ENCODE measurements around the gene GABRG3.

The GABRG3 gene

DNA sequence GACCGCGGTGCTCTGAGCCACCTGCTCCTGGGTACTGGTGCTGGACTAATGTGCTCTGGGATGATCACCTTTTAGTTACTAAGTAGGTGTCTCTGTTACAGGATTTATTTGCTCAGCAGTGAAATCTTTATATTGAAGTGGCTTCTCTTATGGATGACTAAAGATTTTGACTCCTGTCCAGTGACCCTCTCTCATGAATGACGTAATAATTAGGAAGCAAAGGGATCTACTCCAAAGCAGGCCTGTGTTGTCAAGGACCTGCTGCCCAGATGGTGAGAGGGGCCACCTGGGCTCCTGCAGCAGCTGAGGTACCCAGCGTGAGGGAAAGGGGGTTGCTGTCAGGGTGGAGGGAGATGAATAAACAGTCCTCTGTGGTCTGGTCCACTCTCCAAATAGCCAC, 263.6 kb downstream of the GABRG3 start:
- DNase-seq = no peak
- intact Hi-C loops (cut with DNase I) = no loop called here

- no peak for DNase-seq
- intact Hi-C loops (cut with DNase I) = no loop called here
These were observed 264.2 kb downstream of the GABRG3 start for GRCh38 chr15:27235161-27235560.

GRCh38 chr15:27235681-27236080, 264.7 kb downstream of the GABRG3 start:
- intact Hi-C loops (cut with DNase I) = no loop called here
- DNase-seq = no peak

DNA sequence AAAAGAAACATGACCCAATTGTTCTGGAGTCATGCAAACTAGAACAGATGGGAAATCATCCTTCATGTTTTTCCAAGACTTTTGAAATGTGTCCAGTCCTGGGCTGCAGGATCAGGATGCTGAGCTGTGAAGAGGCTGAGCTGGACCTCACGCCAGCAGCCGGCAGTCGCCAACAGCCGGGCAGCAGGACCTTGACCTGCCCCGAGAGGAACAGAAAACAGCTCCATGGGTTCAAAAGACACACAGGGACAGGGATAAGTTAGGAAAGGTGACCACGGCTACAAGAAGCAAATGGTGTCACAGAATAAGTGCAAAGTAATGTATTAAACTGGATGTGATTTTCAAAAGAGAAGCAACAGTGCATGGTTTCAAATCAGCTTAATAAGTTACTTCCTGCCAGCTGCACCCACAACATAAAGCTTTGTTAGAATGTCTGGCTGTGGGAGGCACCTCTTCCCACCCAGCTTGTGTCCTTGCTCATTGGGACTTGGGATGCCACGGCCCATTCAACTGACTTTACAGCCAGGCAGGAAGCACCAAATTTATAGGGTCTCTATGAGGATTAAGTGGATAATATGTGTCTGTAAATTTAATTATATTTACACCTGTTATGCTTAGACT, 266.4 kb downstream of the GABRG3 start:
- intact Hi-C loops (cut with DNase I) = no loop called here
- no peak for DNase-seq

DNA sequence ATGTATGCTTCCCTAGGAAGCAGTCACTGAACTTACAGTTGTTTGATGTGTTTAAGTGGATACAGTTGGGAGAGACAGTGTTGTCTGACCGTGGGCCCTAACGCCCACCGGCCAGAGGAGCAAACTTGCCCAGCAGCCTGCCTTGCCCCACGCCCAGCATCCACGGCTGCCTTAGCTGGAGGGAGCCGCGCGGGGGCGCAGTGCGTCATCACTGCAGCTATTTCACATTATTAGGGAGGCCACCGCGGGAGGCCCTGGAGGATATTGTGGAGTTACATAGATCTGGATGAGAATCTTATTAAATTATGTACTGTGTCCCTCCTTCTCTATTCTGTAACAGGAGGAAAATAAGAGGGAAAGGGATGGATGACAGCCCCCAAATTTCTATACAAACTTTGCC, 267.2 kb downstream of the GABRG3 start:
- intact Hi-C loops (cut with DNase I) = no loop called here

DNA sequence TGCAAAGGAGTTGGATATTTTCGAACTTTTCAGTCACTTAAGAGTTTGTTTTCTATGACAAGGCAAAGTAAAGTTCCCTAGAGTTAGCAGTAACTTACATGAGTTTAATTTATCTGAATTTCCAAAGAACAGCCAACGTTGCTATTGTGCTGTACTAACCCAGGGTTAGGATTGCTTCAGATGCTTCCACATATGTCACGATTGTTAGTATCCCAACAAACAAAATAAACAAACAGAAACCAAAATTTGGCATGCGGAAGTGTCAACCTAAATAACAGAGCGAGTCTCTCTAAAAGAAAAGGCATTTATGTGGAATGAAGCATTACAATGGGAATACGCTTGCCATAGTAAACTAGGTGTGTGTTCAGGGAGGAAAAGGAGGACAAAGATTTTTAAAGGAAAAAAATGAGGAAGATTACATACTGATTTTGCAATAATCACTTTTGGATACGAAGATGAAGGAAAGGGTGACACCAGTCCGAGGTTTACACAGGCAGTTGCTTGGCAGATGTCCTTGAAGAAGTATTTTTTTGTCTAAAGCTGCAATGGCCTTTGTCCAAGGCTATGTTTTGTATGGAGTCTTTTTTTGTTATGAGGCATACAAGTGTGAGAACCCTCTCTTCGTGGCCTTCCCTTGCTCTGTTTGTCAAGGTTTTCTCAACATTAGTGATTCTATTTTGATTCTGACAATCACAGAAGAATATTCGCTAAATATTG, 267.9 kb downstream of the GABRG3 start:
- intact Hi-C loops (cut with DNase I) = no loop called here
- no peak for DNase-seq

More for the DNA sequence above, 267.2 kb downstream of the GABRG3 start:
- peak in 1 of 10 donors; percentile 79 for DNase-seq

DNA sequence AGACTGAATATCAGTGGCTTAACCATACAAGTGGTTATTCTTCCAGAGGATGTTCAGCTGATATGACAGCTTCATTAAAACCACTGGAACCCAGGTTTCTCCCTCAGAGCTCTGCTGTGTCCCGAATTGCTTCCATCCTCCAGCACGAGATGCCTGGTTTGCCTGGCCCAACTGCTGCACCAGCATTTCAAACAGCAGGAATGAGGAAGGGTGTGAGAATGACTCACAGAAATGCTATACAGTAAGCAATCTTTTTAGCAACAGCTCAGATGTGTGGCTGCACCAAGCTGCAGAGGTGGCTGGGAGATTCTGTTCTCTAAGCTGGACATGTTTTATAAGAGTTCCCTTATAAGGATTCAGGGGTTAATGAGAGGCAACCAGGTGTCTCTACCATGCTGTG, 271.0 kb downstream of the GABRG3 start:
- intact Hi-C loops (cut with DNase I) = no loop called here

DNA sequence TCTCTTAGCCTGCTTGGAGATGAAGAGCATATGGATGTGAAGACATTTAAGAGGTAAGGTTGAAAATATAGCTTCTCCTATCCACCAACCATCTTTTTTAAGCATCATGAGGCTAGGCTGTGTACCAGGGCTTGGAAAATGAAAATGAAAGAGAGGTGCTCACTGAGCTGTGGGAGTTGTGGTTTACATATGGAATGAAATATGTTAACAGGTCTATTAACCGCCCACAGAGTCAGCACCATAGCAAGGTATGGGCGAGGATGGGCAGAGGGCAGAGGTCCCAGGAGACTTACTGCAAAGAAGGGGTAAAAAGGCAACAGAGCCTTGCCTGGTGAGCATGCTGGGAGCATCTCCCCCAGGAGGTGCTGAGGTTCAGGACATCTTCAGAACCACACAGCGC, 273.1 kb downstream of the GABRG3 start:
- intact Hi-C loops (cut with DNase I) = no loop called here
- no peak for DNase-seq

More for the DNA sequence above, 271.0 kb downstream of the GABRG3 start:
- peak in 7 of 10 donors; percentile 38 to 92 (median 68) for DNase-seq

GRCh38 chr15:27248251-27248650, 277.3 kb downstream of the GABRG3 start:
- no peak for DNase-seq
- intact Hi-C loops (cut with DNase I) = no loop called here

DNA sequence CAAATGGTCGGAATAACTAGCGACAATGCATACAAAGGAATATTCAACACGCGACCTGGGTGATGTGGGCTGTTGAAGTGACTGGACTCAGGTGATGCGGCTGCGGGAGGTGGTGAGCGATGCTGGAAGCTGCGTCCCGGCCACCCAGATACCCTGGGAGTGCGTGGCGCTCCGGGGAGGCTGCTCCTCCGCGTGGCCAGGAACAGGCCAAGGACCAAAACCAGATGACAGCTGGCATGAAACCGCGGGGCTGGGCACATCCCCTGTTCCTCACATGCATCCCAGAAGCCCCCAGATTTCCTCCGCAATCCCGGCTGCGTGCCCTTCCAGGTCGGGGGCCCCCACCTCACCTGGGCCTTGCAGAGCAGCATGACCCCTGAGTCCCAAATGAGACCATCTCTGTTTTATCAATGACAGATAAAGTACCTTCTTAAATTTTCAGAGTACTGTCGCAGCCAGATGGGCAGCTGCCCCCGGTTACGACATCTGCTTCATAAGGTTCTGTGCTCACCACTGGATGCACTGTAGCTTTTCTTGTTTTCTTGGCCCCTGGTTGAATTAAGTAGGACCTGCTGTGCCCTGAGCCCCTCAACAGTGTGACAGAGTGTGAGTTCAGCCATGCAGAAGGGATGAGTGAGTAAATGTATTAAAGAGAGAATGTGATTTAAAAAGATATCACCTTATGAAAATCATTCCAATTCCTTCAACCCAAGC, 278.2 kb downstream of the GABRG3 start:
- intact Hi-C loops (cut with DNase I) = no loop called here
- no peak for DNase-seq

DNA sequence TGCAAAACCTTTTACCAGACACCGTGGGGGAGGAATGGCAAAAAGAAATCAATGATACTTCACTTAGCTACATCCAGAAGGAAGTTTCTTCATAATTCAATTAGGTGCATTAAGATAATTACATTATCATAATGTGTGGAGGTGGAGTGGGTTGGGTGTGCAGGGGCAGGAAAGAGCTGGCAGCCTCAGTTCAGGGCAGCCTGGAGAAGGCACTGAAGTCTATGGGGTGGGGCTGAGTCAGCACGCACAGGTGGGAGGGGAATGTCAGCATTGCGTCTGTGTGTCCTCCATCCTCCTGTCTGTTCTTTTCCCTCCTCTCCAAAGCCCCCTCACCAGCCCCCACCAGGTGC, 278.8 kb downstream of the GABRG3 start:
- DNase-seq = no peak
- intact Hi-C loops (cut with DNase I) = no loop called here

DNA sequence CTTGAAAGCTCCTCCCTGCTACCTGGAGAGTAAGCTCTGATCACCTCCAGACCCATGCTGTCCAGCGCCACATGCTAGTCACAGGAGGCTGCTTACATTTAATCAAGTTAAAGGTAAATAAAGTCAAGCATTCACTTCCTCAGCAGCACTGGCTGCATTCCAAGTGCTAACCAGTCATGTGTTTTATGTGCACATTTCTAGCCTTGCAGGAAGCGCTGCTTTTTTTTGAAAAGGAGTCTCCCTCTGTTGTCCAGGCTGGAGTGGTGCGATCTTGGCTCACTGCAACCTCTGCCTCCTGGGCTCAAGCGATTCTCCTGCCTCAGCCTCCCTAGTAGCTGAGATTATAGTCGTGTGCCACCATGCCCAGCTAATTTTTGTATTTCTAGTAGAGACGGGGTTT, 279.2 kb downstream of the GABRG3 start:
- intact Hi-C loops (cut with DNase I) = no loop called here
- DNase-seq = no peak

- intact Hi-C loops (cut with DNase I) = no loop called here
- no peak for DNase-seq
These were observed 283.1 kb downstream of the GABRG3 start for GRCh38 chr15:27254055-27254454.

GRCh38 chr15:27254801-27255200, 283.8 kb downstream of the GABRG3 start:
- DNase-seq = no peak
- intact Hi-C loops (cut with DNase I) = no loop called here

DNA sequence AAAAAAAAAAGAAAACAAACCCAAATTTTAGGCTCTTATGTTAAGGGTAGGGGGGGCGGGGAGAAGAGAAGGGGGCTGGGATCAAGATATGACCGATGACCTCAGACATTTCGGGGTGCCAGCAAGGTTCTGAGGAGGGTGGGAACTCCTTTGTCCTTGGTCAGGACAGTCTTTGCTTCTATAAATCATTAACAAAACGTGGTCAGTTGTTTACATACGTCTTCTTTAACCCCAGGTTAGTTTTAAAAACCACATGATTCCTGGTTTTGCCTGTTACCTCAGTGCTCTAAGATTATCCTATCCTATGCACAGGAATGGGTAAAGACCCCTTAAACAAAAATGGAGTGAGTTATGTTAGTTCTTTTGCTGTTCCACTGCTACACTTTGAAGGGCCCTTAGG, 285.5 kb downstream of the GABRG3 start:
- intact Hi-C loops (cut with DNase I) = no loop called here
- no peak for DNase-seq

DNA sequence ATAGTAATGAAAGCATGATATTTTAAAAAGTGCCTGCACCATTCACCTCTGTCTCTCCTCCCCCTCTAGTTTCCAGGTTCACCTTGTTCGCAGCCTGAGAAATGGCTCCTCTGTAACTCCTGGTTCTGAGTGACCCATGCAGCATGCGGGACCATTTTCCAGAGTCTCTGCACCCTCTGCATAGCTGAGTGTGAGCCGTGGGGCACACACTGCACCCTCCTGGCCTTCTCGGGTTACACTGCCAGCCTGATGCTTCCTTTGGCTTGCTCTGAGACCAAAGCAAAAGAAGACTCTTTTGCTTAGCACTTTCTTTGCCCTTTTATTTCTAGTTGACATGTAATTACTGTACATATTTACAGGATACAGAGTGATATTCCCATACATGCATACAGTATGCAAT, 287.3 kb downstream of the GABRG3 start:
- intact Hi-C loops (cut with DNase I) = no loop called here

DNA sequence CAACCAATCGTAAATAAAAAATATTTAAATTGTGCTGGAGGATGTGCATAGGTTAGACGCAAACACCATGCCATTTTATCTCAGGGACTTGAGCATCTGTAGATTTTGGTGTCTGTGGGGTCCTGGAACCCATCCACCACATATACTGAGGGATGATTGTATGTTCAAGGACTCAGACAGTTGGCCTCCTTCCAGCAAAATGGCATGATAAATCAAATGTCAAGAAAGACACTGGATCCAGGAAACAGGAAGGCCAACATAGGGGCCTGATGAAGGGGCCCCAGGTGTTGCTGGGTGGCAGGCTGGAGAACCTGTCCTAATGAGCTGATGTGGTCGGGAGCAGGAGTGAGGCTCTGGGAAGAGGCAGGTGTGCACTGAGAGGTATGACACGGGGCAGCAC, 289.5 kb downstream of the GABRG3 start:
- intact Hi-C loops (cut with DNase I) = no loop called here
- DNase-seq = no peak

More for the DNA sequence above, 287.3 kb downstream of the GABRG3 start:
- DNase-seq = no peak

- no peak for DNase-seq
- intact Hi-C loops (cut with DNase I) = no loop called here
These were observed 297.9 kb downstream of the GABRG3 start for GRCh38 chr15:27268923-27269322.

DNA sequence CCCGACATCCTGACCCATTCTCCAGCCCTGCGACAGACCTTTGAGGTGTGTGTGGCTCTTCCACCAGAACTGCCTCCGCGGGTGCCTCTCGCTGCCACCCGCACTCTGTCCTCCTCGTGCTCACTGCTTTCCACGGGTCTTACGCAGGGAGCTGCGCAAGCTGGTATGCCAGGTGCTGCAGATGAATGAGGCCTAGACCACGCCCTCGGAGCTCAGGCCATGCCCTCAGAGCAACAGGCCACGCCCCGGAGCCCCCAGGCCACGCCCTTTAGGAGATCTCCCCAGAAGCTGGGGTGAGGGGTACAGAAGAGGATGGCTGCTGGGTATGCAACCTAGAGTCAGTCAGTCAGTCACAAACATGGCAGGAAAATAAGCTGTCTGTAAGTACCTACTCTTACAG, 300.3 kb downstream of the GABRG3 start:
- intact Hi-C loops (cut with DNase I) = no loop called here
- no peak for DNase-seq

- intact Hi-C loops (cut with DNase I) = no loop called here
- no peak for DNase-seq
These were observed 301.4 kb downstream of the GABRG3 start for GRCh38 chr15:27272427-27272826.

GRCh38 chr15:27273506-27273905, 302.5 kb downstream of the GABRG3 start:
- no peak for DNase-seq
- intact Hi-C loops (cut with DNase I) = no loop called here

- no peak for DNase-seq
- intact Hi-C loops (cut with DNase I) = no loop called here
These were observed 307.8 kb downstream of the GABRG3 start for GRCh38 chr15:27278761-27279160.

Measured in posterior cingulate gyrus (tissue), 11 donors.